Mesodermal cell (in vitro differentiated cells): ENCODE data around the gene C10orf53. TPM values are rescaled to one million over a fixed set of nuclear protein-coding genes. Genes with fewer than 3 reads are reported as not detected.

ENCODE experiments used
- H3K27ac ChIP-seq: 2 replicates; pipeline ENCODE4 v1.7.0; 2013; ENCODE audit warnings: mild to moderate bottlenecking, low read depth, low read length, moderate library complexity; ENCODE audit not compliant: severe bottlenecking
- H3K36me3 ChIP-seq: 2 replicates; pipeline ENCODE4 v1.7.1; 2013; ENCODE audit warnings: mild to moderate bottlenecking, low read length, moderate library complexity; ENCODE audit not compliant: control insufficient read depth, insufficient read depth
- H3K4me1 ChIP-seq: one replicate; pipeline ENCODE4 v1.7.1; 2013; ENCODE audit warnings: mild to moderate bottlenecking, low read length; ENCODE audit not compliant: insufficient read depth, control insufficient read depth, poor library complexity, severe bottlenecking
- H3K4me3 ChIP-seq: 2 replicates; pipeline ENCODE4 v1.7.0; 2013; ENCODE audit warnings: low read length, control low read depth, mild to moderate bottlenecking; ENCODE audit not compliant: insufficient read depth, poor library complexity, severe bottlenecking; ENCODE audit errors: extremely low read depth
- H3K9me3 ChIP-seq: 2 replicates; pipeline ENCODE4 v1.7.1; 2013; ENCODE audit warnings: mild to moderate bottlenecking, low read length, moderate library complexity; ENCODE audit not compliant: control insufficient read depth
- WGBS, 2 experiments: methylation state at CpG; one replicate each; pipeline ENCODE4 v1.1.5; 2013; ENCODE audit warnings: missing lambda C conversion rate in 2 of 2; ENCODE audit not compliant: insufficient coverage in 2 of 2; 5-methylcytosine and 5-hydroxymethylcytosine counted together
- polyA plus RNA-seq, 2 experiments: library from polyadenylated mRNA; stranded (reverse); fragments of 50-300 nt; gene quantifications; one replicate each; pipeline ENCODE4 v1.2.3, GENCODE V29; 2013

C10orf53 gene, protein sequence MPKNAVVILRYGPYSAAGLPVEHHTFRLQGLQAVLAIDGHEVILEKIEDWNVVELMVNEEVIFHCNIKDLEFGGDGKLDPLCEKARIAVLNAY
- not detected for polyA plus RNA-seq (2013, experiment 1 of 2)
- not detected for polyA plus RNA-seq (2013, experiment 2 of 2)

DNA sequence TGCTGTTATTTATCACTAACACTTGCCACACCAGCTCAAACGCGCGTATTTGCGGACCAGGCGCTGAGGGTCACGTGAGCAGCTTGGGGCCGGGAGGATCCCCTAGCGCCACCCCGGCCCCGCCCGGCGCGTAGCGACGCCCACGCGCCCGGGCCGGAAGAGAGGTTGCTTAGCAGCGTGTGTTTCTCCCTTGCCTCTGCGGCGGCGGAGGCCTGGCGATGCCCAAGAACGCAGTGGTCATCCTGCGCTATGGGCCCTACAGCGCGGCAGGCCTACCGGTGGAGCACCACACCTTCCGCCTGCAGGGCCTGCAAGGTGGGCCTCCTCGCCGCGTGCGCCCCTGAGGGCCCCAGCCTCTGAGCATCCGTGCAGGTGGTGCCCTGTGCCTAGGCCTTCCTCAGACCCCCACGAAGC, at the start of gene C10orf53:
C10orf53 (plus strand) TSS at position 172 of the 414 bp plus-strand sequence; CDS start at position 219, 47 bp downstream.
- no peaks in the 10 kb centered on the region for H3K36me3 ChIP-seq
- H3K4me1 ChIP-seq: no peaks in the 10 kb centered on the region
- H3K4me3 ChIP-seq: peak within 1 kb of the TSS; percentile 29
- WGBS, 2 experiments: 14 to 24% methylated on average over 27 to 34 of the region's 36 CpGs
- H3K9me3 ChIP-seq: no peaks in the 10 kb centered on the region
- H3K27ac ChIP-seq: no peak within 1 kb of the TSS

DNA sequence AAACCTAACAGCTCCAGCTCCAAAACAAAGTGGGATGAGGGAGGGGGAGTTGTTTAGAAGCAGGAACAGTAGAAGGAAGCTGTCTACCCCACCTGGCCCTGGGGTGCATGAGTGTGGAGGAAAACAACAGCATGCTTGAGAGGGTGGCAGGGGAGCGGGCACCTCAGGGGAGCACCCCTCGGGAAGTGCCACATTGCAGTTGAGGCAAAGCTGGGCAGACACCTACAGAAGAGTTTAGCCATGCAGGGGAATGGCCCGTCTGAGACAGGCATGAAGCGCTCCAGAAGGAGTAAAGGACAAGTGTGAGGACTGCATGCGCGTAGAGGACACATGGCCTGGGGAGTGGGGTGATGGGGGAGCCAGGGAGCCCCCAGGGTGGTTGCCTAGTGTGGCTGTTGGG, 47.5 kb upstream of the C10orf53 start:
- H3K27ac ChIP-seq: no peak overlapping the region
- H3K36me3 ChIP-seq: no peaks in the 10 kb centered on the region
- H3K4me3 ChIP-seq: no peak overlapping the region
- 85 to 97% methylated on average over 6 of the region's 6 CpGs for WGBS, 2 experiments
- no peaks in the 10 kb centered on the region for H3K4me1 ChIP-seq
- H3K9me3 ChIP-seq: no peaks in the 10 kb centered on the region

DNA sequence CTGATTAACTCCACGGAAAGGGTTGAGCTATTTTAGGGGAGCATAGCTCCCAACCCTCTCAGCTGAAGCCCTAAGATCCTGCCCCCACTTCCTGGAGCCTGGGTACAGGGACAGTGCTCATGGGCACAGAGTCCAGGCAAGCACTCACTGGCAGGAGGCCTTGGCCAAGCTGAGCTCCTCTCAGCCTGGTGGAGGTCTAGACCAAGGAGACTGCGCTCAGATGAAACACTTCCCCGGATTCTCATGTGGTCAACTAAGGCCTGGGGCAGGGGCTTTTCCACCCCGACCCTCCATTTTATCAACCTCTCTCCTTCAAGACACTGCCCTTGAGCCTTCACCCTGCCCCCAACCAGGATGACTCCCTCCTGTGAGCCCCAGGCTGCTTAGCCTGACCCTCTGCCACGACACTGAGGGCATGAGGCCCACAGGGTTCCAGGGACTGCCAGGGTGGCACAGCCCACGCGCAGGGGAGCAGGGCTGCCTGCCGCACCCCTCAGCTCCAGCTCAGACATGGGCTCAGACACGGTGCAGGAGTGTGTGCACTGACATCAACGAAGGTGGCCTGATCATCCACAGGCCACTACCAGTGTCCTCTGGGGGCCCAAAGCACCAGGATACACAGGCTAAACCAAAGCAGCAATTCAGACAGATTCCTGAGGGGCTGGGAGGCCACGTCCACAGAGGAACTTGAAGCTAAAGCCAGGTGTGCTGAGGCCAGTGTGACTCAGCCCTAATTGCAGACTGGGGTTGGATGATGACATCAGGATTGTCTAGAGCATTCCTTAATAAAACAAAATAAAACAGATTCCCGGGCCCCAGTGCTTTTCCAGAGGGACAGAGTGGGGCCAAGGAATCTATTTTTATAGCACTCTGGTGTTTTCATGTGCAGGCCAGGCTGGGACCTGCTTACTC, 46.8 kb upstream of the C10orf53 start:
- Histone ChIP-seq H3K27ac (no peak overlapping the region), H3K4me3 (no peak overlapping the region), H3K36me3 (no peaks in the 10 kb centered on the region), H3K9me3 (no peaks in the 10 kb centered on the region), H3K4me1 (no peaks in the 10 kb centered on the region)
- 69 to 75% methylated on average over 10 to 11 of the region's 12 CpGs for WGBS, 2 experiments

DNA sequence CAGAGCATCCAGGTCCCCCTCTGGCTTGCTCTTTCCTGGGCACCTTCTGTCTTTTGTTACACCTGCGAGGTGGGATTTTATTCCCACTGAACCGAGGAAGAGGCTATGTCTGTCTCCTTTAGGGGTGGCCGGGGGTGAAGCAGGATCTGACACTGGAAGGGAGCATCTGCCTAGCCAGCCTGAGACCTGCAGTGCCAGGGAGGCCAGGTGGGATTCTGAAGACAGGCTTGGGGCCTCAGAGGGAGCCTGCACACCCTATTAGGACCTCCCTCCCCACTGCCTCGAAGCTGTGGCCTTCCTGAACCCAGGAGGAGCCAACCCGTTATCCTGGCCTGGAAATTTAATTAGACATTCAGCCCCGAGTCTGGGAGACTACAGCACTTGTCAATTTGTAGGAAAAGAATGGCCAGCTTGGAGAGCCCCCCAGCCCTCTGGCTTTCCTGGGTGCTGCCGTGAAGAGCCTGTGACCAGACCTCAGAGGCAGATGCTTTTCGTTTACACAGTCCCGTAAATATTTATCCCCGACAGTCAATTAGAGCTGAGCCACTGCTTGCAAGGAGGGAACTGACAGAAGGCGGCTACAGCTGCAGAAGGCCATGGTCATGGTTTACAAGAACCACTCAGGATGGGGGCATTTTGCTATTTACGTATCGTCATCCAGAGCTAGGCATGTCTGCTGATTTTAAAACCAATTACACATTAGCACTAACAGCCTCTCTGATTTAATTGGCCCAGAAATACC, 46.0 kb upstream of the C10orf53 start:
- no peak overlapping the region for H3K4me3 ChIP-seq
- no peak overlapping the region for H3K27ac ChIP-seq
- WGBS, 2 experiments: 80 to 91% methylated on average over 9 to 12 of the region's 13 CpGs
- no peaks in the 10 kb centered on the region for H3K4me1 ChIP-seq
- no peaks in the 10 kb centered on the region for H3K36me3 ChIP-seq
- no peaks in the 10 kb centered on the region for H3K9me3 ChIP-seq

DNA sequence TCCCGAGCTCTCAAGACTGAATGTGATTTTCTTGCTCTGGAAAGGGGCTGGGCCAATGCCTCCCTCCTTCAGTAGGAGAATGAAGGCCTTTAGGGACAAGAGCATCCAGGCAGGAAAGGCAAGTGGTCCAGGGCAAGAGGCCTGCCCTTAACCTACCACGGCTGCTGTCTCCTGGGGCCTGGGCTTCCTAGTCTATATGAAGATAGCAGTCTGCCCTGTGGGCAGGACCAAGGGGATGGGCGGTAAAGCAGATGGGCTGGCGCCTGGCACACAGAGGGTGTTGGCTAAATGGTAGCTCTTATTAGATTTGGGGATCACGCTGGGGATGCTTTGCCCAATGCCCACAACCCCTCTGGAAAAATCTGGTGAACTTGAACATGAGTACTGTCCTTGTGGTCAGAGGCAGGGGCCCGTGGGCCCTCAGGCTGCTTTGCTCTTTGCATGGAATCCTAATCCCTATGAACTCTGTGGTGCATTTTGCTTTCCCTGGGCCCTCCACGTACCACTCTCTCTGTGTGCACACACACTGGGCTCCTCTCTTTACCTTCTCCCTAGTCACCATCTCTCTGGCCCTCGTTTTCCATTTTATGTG, 45.3 kb upstream of the C10orf53 start:
- no peaks in the 10 kb centered on the region for H3K36me3 ChIP-seq
- no peaks in the 10 kb centered on the region for H3K9me3 ChIP-seq
- no peak overlapping the region for H3K4me3 ChIP-seq
- no peaks in the 10 kb centered on the region for H3K4me1 ChIP-seq
- H3K27ac ChIP-seq: no peak overlapping the region
- 83 to 85% methylated on average over 5 to 6 of the region's 8 CpGs for WGBS, 2 experiments

DNA sequence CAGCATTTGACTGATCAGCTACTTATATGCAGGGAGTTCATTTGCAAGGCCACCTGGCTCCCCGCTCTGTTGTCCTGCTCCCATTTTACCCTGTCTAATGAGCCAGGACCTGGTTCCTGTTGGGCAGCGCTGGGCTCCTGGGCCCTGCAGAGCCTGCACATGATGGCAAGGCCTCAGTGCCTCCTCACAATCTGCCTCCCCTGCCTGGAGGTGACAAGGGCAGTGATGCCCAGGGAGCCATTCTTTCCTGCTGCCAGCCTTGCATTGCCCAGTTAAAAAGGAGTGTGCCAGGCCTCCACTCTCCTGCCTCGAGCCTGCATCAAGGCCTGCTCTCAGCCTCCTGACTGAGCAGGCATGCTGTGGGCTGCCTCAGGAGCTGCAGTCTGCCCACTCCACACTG, 37.1 kb upstream of the C10orf53 start:
- 88 to 89% methylated on average over 3 of the region's 3 CpGs for WGBS, 2 experiments

DNA sequence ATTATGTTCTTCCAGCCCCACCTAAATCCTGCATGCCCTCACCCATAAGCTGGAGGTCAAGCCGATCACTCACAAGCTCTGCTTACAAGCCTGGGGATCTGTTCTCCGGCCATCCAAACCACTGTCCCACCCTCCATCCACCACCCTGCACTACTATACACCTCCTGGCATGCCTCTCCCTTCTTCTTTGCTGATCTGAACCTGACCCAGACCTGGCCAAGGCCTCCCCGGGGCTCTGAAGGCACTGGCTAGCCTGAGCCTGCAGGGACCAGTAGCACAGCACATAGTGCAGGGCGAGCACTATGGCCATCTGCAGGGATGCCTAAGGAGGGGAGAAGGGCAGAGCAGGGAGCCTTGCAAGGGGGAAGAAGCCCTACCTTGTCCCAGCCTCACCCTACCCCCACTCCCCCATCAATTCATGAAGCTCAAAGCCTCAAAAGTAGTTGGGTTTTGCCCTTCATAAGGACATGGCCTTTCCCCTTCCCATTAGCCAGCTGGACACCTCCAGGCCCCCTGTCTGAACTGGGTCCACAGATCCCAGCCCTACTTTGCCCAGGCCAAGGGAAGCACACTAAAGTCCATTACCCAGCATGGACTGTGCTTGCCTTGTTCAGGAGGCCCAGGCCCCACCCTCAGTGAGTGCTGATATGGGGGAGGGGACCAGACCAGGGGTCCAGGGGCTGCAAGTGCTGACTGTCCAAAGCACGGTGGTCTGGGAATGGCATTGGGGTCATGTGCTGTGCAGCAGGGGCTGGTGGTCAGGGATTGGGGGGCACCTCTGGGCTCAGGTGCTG, 36.0 kb upstream of the C10orf53 start:
- Histone ChIP-seq H3K36me3 (no peaks in the 10 kb centered on the region), H3K4me3 (no peak overlapping the region), H3K4me1 (no peaks in the 10 kb centered on the region), H3K27ac (no peak overlapping the region), H3K9me3 (no peaks in the 10 kb centered on the region)
- 76 to 100% methylated on average over 1 to 4 of the region's 5 CpGs for WGBS, 2 experiments

More for the DNA sequence above, 37.1 kb upstream of the C10orf53 start:
- Histone ChIP-seq H3K27ac (no peak overlapping the region), H3K4me1 (no peaks in the 10 kb centered on the region), H3K36me3 (no peaks in the 10 kb centered on the region), H3K4me3 (no peak overlapping the region), H3K9me3 (no peaks in the 10 kb centered on the region)

DNA sequence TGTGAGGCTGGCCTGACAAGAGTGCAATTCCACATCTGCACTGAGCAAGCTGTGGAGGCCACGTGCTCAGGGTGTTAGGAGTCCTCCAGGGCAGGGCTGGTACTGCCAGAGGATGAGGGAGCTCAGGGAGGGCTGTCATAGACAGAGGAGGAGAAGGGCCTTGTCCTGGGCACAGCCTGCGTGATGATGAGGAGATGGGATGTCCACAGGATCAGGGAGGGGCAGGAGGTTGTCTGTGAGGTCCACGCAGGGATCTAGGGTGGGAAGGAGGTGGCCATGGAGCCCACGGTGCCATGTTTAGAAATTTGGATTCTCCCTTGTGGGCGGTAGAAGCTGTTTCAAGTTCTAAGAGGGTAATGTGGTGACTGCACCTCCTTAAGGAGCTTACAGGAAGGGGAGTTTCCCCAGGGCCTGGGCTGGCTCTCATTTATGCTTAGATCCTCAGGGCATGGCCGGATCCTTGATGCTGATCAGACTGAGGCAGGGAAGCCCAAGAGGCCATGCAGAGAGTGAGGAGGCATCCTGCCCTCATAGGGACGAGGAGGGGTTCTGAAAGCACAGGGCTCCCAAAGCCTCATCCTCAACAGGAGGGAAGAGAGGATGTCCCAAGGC, 35.3 kb upstream of the C10orf53 start:
- Histone ChIP-seq H3K36me3 (no peaks in the 10 kb centered on the region), H3K9me3 (no peaks in the 10 kb centered on the region), H3K27ac (no peak overlapping the region), H3K4me3 (no peak overlapping the region), H3K4me1 (no peaks in the 10 kb centered on the region)
- 87 to 92% methylated on average over 4 to 7 of the region's 7 CpGs for WGBS, 2 experiments

DNA sequence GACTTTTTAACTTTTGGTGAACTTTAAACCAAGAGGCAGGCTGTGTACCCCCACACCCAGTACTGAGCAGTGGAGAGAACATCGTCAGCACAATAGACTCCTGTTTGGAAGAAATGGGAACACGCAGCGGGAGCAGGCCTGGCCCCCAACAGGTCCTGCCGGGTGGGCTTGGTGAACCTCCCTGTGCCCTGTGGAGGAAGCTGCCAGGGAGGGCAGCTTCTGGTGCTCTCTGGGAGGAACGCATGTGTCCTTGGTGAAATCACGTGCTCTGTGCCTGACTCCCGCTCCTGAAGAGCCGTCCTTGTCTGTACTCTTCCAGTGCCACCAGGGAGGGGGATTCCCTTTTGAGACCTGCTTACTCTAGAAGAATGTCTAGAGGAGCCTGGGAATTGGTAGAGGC, 34.0 kb upstream of the C10orf53 start:
- no peaks in the 10 kb centered on the region for H3K36me3 ChIP-seq
- WGBS, 2 experiments: 86 to 94% methylated on average over 8 of the region's 8 CpGs
- H3K27ac ChIP-seq: no peak overlapping the region
- H3K9me3 ChIP-seq: no peaks in the 10 kb centered on the region
- no peaks in the 10 kb centered on the region for H3K4me1 ChIP-seq
- H3K4me3 ChIP-seq: no peak overlapping the region
